Measurements from ENCODE around the gene CCSER1.

CCSER1 gene

GRCh38 chr4:91630054-91630453 is 1502.9 kb downstream of the CCSER1 start:
- no peak for DNase-seq (ENCODE audit: low read depth in 1 of 2, low spot score in 1 of 2)

GRCh38 chr4:91630764-91631163 is 1503.6 kb downstream of the CCSER1 start:
- no peak for DNase-seq (ENCODE audit: low read depth in 1 of 2, low spot score in 1 of 2)

GRCh38 chr4:91631335-91631734 is 1504.1 kb downstream of the CCSER1 start:
- no peak for DNase-seq (ENCODE audit: low read depth in 1 of 2, low spot score in 1 of 2)

GRCh38 chr4:91636083-91636482 is 1508.9 kb downstream of the CCSER1 start:
- no peak for DNase-seq (ENCODE audit: low read depth in 1 of 2, low spot score in 1 of 2)
